ENCODE measurements around the gene ANKS1B.

- TF ChIP-seq USF2 (IDR thresholded peaks at IDR 0.05; ENCODE audit: low read depth, low read length) (no peak), MXI1 (IDR thresholded peaks at IDR 0.05; ENCODE audit: borderline replicate concordance, low read depth, low read length) (no peak)
Measured at GRCh38 chr12:99147130-99147529, 837.6 kb downstream of the ANKS1B start.

All from IMR-90 (cell line).